ENCODE data around the gene CHST5. TPM values are rescaled to one million over a fixed set of nuclear protein-coding genes. Genes with fewer than 3 reads are reported as not detected.

CHST5 gene
- total and polyA plus RNA-seq, 9 donors = 0.08 to 1.00 (median 0.63) TPM; not detected in 1

- no peaks in the 10 kb centered on the region for H3K36me3 ChIP-seq
- intact Hi-C loops (cut with DNase I) = loop anchor here in 2 of 4 donors (10.0 kb wide), 2 partner anchors 165 to 285 kb away; partner anchors contain the start of genes KARS1 (in 1 of the 2) and TERF2IP (in 1 of the 2)
- no peak for DNase-seq
- no peak overlapping the region for H3K27ac ChIP-seq
- WGBS, 3 donors = 93 to 94% (median 94%) methylated on average over 47 of the region's 47 CpGs
- H3K27me3 ChIP-seq = no peaks in the 10 kb centered on the region
- H3K4me1 ChIP-seq (ENCODE audit: insufficient read depth) = no peaks in the 10 kb centered on the region
- no peak overlapping the region for H3K4me3 ChIP-seq
- H3K9me3 ChIP-seq = no peaks in the 10 kb centered on the region
- TF ChIP-seq POLR2A (IDR thresholded peaks at IDR 0.05) = no peak
- TF ChIP-seq CTCF (IDR thresholded peaks at IDR 0.05) = no peak
- no peak for TF ChIP-seq EP300 (IDR thresholded peaks at IDR 0.05)
Observed at GRCh38 chr16:75479421-75479990, 56.4 kb downstream of the CHST5 start.

Other genes with a start within 250 kb of the CHST5 start
- 10 to 100 TPM; 67.0 to 75.4 (median 70.2) TPM for gene CFDP1, start 102.6 kb downstream of the CHST5 start, total RNA-seq
- gene CFDP1, start 102.6 kb downstream of the CHST5 start, polyA plus RNA-seq = 100 to 1,000 TPM; 106 to 173 TPM
- 10 to 100 TPM; 20.7 to 29.0 (median 24.2) TPM for gene TMEM170A, start 71.4 kb downstream of the CHST5 start, total RNA-seq
- 10 to 100 TPM in 1 of 2 donors, 1 to 10 TPM in 1; 8.6 to 14.8 TPM for gene TMEM170A, start 71.4 kb downstream of the CHST5 start, polyA plus RNA-seq
- 1 to 10 TPM in 2 of 7 donors, under 1 TPM in 5; 0.05 to 1.4 (median 0.50) TPM for gene CHST6, start 40.7 kb downstream of the CHST5 start, total RNA-seq
- under 1 TPM; 0.04 to 0.83 TPM for gene CHST6, start 40.7 kb downstream of the CHST5 start, polyA plus RNA-seq
- gene TMEM231, start 20.1 kb upstream of the CHST5 start, total RNA-seq = 10 to 100 TPM in 6 of 7 donors, 1 to 10 TPM in 1; 9.8 to 36.9 (median 14.8) TPM
- 10 to 100 TPM in 1 of 2 donors, 1 to 10 TPM in 1; 9.2 to 16.3 TPM for gene TMEM231, start 20.1 kb upstream of the CHST5 start, polyA plus RNA-seq
- 100 to 1,000 TPM in 4 of 7 donors, 10 to 100 TPM in 3; 77.9 to 114 (median 108) TPM for gene GABARAPL2, start 30.3 kb upstream of the CHST5 start, total RNA-seq
- gene GABARAPL2, start 30.3 kb upstream of the CHST5 start, polyA plus RNA-seq = 100 to 1,000 TPM; 161 to 195 TPM
- gene ADAT1, start 87.2 kb upstream of the CHST5 start, total RNA-seq = 10 to 100 TPM; 25.3 to 45.8 (median 27.7) TPM
- 10 to 100 TPM in 1 of 2 donors, 1 to 10 TPM in 1; 9.5 to 59.8 TPM for gene ADAT1, start 87.2 kb upstream of the CHST5 start, polyA plus RNA-seq
- gene KARS1, start 111.6 kb upstream of the CHST5 start, total RNA-seq = 100 to 1,000 TPM in 3 of 7 donors, 10 to 100 TPM in 4; 55.6 to 109 (median 92.8) TPM
- gene KARS1, start 111.6 kb upstream of the CHST5 start, polyA plus RNA-seq = 100 to 1,000 TPM in 1 of 2 donors, 10 to 100 TPM in 1; 85.4 to 189 TPM
- 100 to 1,000 TPM in 1 of 7 donors, 10 to 100 TPM in 6; 66.6 to 112 (median 83.7) TPM for gene TERF2IP, start 111.7 kb upstream of the CHST5 start, total RNA-seq
- gene TERF2IP, start 111.7 kb upstream of the CHST5 start, polyA plus RNA-seq = 100 to 1,000 TPM in 1 of 2 donors, 10 to 100 TPM in 1; 77.8 to 122 TPM
- not detected for gene CPHXL2, start 140.9 kb upstream of the CHST5 start, total RNA-seq
- not detected for gene CPHXL2, start 140.9 kb upstream of the CHST5 start, polyA plus RNA-seq
- gene DUXB, start 165.4 kb upstream of the CHST5 start, total RNA-seq = not detected
- gene DUXB, start 165.4 kb upstream of the CHST5 start, polyA plus RNA-seq = under 1 TPM in 1 of 2 donors, not detected in 1; 0.07 TPM
- gene CPHXL, start 190.4 kb upstream of the CHST5 start, total RNA-seq = not detected
- not detected for gene CPHXL, start 190.4 kb upstream of the CHST5 start, polyA plus RNA-seq